CD4-positive, alpha-beta T cell treated with Interleukin-6 at 100 ng/mL for 8 hours (primary cell): ENCODE data around the gene CRLF1.

Experiments used
- DNase-seq: peaks from one replicate; pipeline ENCODE4 v3.0.0-alpha.2; 2020; ENCODE audit warnings: mixed read lengths, low spot score

The CRLF1 gene

DNA sequence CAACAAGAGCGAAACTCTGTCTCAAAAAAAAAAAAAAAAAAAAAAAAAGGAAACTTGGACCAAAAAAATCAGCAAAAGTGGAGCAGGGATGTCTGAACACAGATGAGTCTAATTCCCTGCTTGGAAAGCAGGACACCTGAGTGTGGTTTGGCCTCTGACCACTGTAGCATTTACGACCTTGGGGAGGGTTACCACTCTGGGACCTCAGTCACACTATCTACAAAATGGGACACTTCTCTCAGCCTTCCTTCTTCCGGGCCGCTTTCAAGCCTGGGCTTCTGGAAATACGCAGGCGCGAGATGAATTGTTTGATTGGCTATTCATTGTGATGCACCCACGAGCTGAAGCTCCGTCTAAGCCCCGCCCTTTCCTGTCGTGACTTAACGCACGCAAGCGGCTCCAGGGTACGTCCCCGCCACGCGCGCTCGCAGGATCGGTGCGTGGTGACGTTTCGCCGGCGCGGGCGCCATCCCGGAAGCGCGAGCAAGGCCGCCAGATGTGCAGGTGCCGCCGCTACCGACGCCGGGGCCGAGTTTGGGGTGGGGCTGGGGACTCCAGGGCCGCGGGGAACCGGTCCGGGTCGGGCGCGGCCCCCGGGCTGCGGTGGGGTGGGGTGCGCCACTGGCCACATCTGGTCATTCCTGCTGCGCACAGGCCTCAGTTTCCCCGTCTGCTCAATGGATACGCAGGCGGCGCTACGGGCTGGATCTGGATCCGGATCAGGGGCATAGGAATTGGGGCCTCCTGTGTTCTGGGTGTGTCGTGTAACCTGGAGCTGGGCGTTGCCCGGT lies 49.0 kb downstream of the CRLF1 start, which contains the start of gene KXD1:
TSS of gene KXD1 (plus strand) at position 460 of the 791 bp plus-strand sequence. CDS start 4,187 bp downstream, outside the sequence.
- DNase-seq: peak; percentile 99

DNA sequence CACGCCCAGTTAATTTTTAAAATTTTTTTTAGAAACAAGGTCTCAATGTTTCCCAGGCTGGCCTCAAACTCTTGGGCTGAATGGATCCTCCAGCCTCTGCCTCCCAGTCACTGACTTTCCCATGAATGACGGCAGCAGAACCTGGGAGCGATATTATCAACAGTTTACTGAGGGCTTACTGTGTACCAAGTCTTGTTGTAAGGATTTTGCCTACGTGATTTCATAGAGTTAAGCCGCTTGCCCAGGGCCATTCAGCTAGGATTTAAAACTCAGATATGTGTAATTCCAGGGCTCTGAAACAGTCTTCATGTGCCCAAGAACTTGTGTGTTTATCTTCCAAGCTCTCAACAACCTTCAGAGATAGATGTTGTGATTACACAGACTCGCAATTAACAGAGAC lies 55.0 kb downstream of the CRLF1 start:
- DNase-seq: no peak

GRCh38 chr19:18543814-18544475 lies 62.7 kb downstream of the CRLF1 start:
- peak; percentile 87 for DNase-seq
